ENCODE results near the gene DGKI.

DNA sequence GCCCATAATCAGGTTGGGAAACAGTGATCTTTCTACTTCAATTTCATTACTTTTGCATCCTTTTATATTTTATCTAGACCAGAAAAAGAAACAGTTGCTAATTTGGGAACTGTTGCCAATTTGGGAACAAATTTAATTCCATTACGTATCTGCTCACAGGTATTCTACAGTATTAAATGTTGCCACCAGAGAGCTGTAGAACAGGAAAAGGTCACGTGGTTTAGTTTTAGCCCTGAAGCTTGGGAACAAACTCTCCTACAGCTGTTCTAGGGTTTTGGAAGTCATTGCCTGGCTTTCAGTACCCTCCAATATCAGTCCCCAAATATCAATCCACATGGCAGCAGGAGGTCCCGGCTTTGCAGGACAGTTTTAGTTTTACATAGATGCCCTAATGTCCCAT, 172.7 kb downstream of the DGKI start:
- TF ChIP-seq, protein P1, sequence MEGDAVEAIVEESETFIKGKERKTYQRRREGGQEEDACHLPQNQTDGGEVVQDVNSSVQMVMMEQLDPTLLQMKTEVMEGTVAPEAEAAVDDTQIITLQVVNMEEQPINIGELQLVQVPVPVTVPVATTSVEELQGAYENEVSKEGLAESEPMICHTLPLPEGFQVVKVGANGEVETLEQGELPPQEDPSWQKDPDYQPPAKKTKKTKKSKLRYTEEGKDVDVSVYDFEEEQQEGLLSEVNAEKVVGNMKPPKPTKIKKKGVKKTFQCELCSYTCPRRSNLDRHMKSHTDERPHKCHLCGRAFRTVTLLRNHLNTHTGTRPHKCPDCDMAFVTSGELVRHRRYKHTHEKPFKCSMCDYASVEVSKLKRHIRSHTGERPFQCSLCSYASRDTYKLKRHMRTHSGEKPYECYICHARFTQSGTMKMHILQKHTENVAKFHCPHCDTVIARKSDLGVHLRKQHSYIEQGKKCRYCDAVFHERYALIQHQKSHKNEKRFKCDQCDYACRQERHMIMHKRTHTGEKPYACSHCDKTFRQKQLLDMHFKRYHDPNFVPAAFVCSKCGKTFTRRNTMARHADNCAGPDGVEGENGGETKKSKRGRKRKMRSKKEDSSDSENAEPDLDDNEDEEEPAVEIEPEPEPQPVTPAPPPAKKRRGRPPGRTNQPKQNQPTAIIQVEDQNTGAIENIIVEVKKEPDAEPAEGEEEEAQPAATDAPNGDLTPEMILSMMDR (IDR thresholded peaks at IDR 0.05): no peak
- TF ChIP-seq POLR2A (IDR thresholded peaks at IDR 0.05): no peak
